GM20000 (cell line): Measurements from ENCODE around the gene TMEM87B.

Experiments
- DNase-seq: peaks from one replicate; pipeline ENCODE4 v3.0.0; 2012; ENCODE audit warnings: low spot score
- TF ChIP-seq, protein P1 (sequence below): IDR thresholded peaks from 2 replicates; pipeline ENCODE4 v1.5.1; 2012; ENCODE audit warnings: mild to moderate bottlenecking, control low read depth; ENCODE audit errors: extremely low read depth, missing control alignments

TMEM87B gene

DNA sequence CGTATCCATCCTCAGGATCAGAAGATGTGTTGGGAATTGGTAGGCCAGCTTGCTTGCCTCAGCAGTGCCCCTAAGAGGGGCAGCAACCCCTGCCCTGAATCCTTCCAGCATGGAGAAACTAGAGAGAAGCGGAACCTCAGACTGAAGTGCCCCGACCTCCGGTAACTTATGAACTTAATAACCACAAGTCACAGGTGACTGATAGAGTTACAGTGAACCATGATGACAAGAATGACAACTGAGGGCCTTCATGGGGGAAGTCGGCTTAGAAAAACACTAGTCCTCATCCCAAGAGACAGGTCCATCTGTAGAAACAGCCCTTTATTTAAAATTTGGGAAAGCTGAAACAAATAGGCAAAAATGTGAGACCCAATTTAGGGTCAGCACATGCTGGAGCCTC, 42.5 kb upstream of the TMEM87B start:
- TF ChIP-seq, protein P1, sequence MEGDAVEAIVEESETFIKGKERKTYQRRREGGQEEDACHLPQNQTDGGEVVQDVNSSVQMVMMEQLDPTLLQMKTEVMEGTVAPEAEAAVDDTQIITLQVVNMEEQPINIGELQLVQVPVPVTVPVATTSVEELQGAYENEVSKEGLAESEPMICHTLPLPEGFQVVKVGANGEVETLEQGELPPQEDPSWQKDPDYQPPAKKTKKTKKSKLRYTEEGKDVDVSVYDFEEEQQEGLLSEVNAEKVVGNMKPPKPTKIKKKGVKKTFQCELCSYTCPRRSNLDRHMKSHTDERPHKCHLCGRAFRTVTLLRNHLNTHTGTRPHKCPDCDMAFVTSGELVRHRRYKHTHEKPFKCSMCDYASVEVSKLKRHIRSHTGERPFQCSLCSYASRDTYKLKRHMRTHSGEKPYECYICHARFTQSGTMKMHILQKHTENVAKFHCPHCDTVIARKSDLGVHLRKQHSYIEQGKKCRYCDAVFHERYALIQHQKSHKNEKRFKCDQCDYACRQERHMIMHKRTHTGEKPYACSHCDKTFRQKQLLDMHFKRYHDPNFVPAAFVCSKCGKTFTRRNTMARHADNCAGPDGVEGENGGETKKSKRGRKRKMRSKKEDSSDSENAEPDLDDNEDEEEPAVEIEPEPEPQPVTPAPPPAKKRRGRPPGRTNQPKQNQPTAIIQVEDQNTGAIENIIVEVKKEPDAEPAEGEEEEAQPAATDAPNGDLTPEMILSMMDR, result no peak

DNA sequence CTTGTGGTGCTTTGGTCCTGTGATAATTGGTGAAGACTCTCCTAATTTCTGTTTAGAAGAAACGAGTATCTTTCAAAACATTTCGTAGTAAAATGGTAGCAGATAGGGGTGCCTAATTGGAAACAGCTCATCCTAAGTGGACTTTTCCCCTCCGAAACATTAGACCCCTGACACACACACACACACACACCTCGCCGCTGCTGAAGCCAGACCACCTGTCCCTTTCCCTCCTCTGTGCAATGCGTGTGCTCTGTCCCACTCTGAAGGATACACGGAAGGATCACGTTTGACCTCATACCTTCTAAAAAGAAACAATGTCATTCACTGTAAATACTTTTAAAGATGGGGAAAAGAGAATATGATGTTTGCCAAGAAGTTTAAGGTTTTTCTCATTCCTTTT, 36.2 kb upstream of the TMEM87B start:
- no peak for DNase-seq
- TF ChIP-seq, protein P1, result no peak

More for the DNA sequence above, 42.5 kb upstream of the TMEM87B start:
- DNase-seq, result no peak

DNA sequence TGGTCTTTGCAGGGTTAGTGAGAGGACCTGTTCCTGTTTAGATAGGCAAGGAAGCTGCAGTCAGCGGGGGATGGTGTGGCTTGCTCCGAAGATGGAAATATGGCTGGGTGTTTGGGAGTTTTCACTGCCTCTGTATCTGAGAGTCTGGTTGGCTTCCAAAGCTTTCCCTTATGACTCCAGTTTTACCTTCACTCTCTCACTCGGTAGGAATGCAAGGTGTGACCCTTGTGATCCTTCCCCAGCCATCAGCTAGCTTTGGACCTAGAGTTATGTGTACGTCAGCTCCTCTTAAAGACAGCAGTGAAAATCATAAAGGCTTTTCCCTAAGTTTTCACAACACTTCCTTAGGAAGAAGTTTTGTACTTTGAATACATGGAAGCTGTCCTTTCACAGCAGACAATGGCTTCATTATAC, 35.5 kb upstream of the TMEM87B start:
- DNase-seq, result no peak
- TF ChIP-seq, protein P1, result no peak

DNA sequence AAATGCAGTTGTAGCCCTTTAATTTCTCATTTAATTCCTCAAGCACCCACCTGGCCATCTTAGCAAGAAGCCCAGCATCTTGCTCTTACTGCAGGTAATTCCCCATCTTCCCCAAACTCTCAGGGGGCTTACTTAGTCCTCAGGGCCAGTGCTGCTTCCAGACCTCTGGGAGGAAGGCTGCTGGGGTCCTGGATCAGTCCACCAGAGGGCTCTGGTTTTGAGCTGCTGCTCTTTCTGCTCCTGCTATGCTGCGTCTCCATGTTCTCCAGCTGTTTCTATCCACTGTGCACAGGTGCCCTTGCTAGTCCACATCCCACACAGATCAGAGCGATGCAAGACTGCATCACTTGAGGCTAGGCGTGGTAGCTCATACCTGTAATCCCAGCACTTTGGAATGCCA, 34.5 kb upstream of the TMEM87B start:
- DNase-seq, result no peak
- TF ChIP-seq, protein P1, result no peak

DNA sequence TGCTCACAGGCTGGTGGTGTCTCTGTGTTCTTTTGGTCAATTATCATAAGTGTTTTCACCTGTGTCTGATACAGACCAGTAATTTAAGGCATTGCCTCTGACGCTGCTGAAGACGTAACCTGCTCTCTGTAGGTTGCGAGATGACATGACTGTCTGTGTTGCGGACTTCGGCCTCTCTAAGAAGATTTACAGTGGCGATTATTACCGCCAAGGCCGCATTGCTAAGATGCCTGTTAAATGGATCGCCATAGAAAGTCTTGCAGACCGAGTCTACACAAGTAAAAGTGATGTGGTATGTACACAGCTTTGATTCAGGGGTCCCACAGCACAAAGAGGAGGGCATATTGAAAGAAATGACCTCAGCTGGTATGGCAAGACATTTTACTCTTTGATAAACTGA, 33.8 kb upstream of the TMEM87B start:
- TF ChIP-seq, protein P1, result no peak
- no peak for DNase-seq

DNA sequence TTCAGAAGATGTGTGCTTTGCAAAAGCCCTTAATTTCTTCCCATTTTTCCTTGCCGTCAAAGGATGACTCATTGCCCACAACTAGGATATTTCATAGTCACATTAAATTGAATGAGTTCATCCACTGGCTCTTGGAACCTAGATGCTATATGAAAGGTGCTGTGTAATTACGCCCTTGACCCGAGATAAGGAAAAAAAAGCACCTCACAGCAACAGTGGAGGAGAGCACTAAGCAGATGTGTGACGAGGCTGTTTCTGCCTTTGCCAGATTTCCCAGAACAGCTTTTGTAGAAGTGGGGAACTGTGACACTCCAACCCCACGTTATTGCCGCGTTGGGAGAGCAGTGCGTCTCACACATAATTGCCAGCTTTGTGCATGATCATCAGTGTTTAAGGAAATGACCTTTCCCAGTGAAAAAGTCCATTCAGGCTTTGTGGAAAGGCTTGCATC, 33.3 kb upstream of the TMEM87B start:
- TF ChIP-seq, protein P1, result no peak
- no peak for DNase-seq

DNA sequence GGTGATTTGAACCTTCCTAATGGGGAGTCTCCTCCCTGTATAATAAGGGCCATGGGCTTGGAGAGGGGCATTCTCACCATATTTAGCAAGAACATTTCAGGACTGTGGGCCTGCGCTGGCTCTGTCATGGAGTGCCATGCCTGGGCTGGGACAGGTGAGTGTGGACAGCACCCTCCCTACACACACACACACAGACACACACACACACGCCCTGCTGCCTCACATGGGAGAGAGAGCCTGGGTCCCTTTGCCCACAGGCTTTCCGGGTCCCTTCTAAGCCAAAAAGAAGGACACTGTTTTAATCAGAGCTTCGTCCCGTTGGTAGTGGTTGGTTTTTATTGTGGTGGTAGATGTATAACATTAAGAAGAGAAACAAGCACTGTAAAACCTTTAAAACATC, 31.4 kb upstream of the TMEM87B start:
- TF ChIP-seq, protein P1, result no peak
- DNase-seq, result no peak
